ENCODE measurements around the gene DTYMK.

DNA sequence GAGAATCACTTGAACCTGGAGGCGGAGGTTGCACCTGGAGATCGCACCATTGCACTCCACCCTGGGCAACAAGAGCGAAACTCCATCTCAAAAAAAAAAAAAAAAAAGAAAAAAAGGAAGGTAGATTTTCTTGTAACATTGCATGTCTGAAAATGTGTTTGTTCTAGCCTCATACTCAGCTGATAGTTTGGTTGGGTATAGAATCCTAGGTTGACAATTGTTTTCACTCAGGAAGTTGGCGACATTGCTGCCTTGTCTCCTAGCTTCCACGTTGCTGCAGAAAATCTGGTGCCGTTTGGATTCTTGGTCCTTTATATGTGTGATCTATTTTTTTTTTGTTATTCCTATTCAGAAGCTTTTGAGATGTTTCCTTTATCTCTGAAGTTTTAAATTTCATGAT, 19.9 kb upstream of the DTYMK start:
- TF ChIP-seq CTCF (IDR thresholded peaks at IDR 0.05) = no peak
- TF ChIP-seq EZH2 (IDR thresholded peaks at IDR 0.05; ENCODE audit: borderline replicate concordance, insufficient read depth, low read depth, low read length, poor library complexity, severe bottlenecking) = no peak
